Measurements from ENCODE around the gene BFSP2.
"Not testable (repeated sequence)": the region's sequence is repeated elsewhere in the genome, so short reads cannot be mapped to it uniquely, and the experiment has no call there.

The BFSP2 gene

GRCh38 chr3:133482474-133482873 lies 82.6 kb downstream of the BFSP2 start:
- not testable (repeated sequence) for DNase-seq

GRCh38 chr3:133486658-133487057 lies 86.8 kb downstream of the BFSP2 start:
- no peak for DNase-seq

GRCh38 chr3:133487204-133487603 lies 87.3 kb downstream of the BFSP2 start:
- no peak for DNase-seq

- DNase-seq, result no peak
These were observed 88.2 kb downstream of the BFSP2 start for GRCh38 chr3:133487920-133488540.

- DNase-seq, result no peak
These were observed 89.0 kb downstream of the BFSP2 start for GRCh38 chr3:133488785-133489367.

GRCh38 chr3:133489466-133490085 lies 89.7 kb downstream of the BFSP2 start:
- DNase-seq, result no peak

- no peak for DNase-seq
These were observed 90.9 kb downstream of the BFSP2 start for GRCh38 chr3:133490468-133491351.

- DNase-seq, result no peak
These were observed 91.7 kb downstream of the BFSP2 start for GRCh38 chr3:133491481-133492059.

GRCh38 chr3:133492159-133492741 lies 92.4 kb downstream of the BFSP2 start:
- DNase-seq, result no peak

- no peak for DNase-seq
These were observed 94.6 kb downstream of the BFSP2 start for GRCh38 chr3:133494469-133494868.

GRCh38 chr3:133502542-133502941 lies 102.7 kb downstream of the BFSP2 start:
- DNase-seq, result not testable (repeated sequence)

- DNase-seq, result no peak
These were observed 103.6 kb downstream of the BFSP2 start for GRCh38 chr3:133503409-133503808.

- DNase-seq, result no peak
These were observed 104.9 kb downstream of the BFSP2 start for GRCh38 chr3:133504736-133505135.

- DNase-seq, result no peak
These were observed 106.0 kb downstream of the BFSP2 start for GRCh38 chr3:133505813-133506212.

GRCh38 chr3:133506215-133506901 lies 106.5 kb downstream of the BFSP2 start:
- no peak for DNase-seq

GRCh38 chr3:133509488-133509887 lies 109.6 kb downstream of the BFSP2 start:
- no peak for DNase-seq

GRCh38 chr3:133512416-133513089 lies 112.7 kb downstream of the BFSP2 start:
- no peak for DNase-seq

GRCh38 chr3:133514418-133514817 lies 114.6 kb downstream of the BFSP2 start:
- DNase-seq, result no peak

- DNase-seq, result no peak
These were observed 115.3 kb downstream of the BFSP2 start for GRCh38 chr3:133515127-133515526.

- DNase-seq, result peak; percentile 95
These were observed 120.4 kb downstream of the BFSP2 start for GRCh38 chr3:133520286-133520685.

- peak; percentile 70 for DNase-seq
These were observed 121.1 kb downstream of the BFSP2 start for GRCh38 chr3:133520938-133521337.
